Lung (tissue), 16 donors: ENCODE data around the gene ZNF678. TPM values are rescaled to one million over a fixed set of nuclear protein-coding genes. Genes with fewer than 3 reads are reported as not detected.

Source experiments
- ATAC-seq: fragments of 200-7000 bp; cut with Tn5 transposase; one replicate; pipeline ENCODE4 v1.9.1; 2020; ENCODE audit warnings: moderate number of reproducible peaks; ENCODE audit not compliant: insufficient read depth, low FRiP score
- DNase-seq, 3 donors: peaks; one replicate each; pipeline ENCODE4 v3.0.0-alpha.2; 2013 to 2017
- H3K27ac ChIP-seq, 2 donors: one replicate each; pipeline ENCODE4 v1.5.1; 2013; ENCODE audit warnings: mild to moderate bottlenecking in 2 of 2, moderate library complexity in 2 of 2, control low read depth in 1 of 2, inconsistent platforms in 1 of 2, low read depth in 1 of 2, low read length in 1 of 2
- H3K27me3 ChIP-seq, 3 donors: one replicate each; pipeline ENCODE4 v1.5.1; 2013; ENCODE audit warnings: low read length in 2 of 3; ENCODE audit not compliant: control insufficient read depth in 3 of 3, insufficient read depth in 3 of 3
- H3K36me3 ChIP-seq, 4 donors: one replicate each; pipeline ENCODE4 v1.5.1; 2013; ENCODE audit warnings: low read length in 4 of 4, mild to moderate bottlenecking in 1 of 4, moderate library complexity in 1 of 4; ENCODE audit not compliant: control insufficient read depth in 4 of 4, insufficient read depth in 4 of 4
- H3K4me1 ChIP-seq, 5 donors: one replicate each; pipeline ENCODE4 v1.5.1; 2013; ENCODE audit warnings: low read length in 5 of 5, mild to moderate bottlenecking in 2 of 5, moderate library complexity in 1 of 5; ENCODE audit not compliant: control insufficient read depth in 5 of 5, insufficient read depth in 5 of 5
- H3K4me3 ChIP-seq: one replicate; pipeline ENCODE4 v1.5.1; 2013; ENCODE audit warnings: mild to moderate bottlenecking, control low read depth, moderate library complexity
- H3K9ac ChIP-seq, 2 donors: one replicate each; pipeline ENCODE4 v1.5.1; 2013; ENCODE audit warnings: low read length in 2 of 2, control low read depth in 1 of 2; ENCODE audit not compliant: insufficient read depth in 1 of 2
- H3K9me3 ChIP-seq, 4 donors: one replicate each; pipeline ENCODE4 v1.5.1; 2013; ENCODE audit warnings: low read length in 3 of 4, mild to moderate bottlenecking in 1 of 4, moderate library complexity in 1 of 4; ENCODE audit not compliant: control insufficient read depth in 4 of 4, insufficient read depth in 3 of 4
- WGBS, 2 donors: extraction: QIAGEN DNeasy Blood & Tissue Kit; methylation state at CpG; one replicate each; pipeline ENCODE4 v1.1.7; 2013; 5-methylcytosine and 5-hydroxymethylcytosine counted together
- long read RNA-seq, 5 donors: transcript quantifications; one replicate each; lab custom pipeline, GENCODE V29; 2026
- polyA plus RNA-seq, 2 donors: library from polyadenylated mRNA; stranded (reverse); fragments of 200-250 nt; gene quantifications; one replicate each; pipeline ENCODE4 v1.2.1, GENCODE V29; 2013
- total RNA-seq, 2 donors: library from RNA; depleted of rRNA in 1 of 2; stranded (reverse); fragments of >200 nt in 1 of 2; gene quantifications; one replicate each; pipeline ENCODE4 v1.2.1, GENCODE V29; 2014 to 2021
- TF ChIP-seq, protein P1 (sequence below): IDR thresholded peaks from 2 replicates; pipeline ENCODE4 v1.5.1; 2012; ENCODE audit warnings: mild to moderate bottlenecking; ENCODE audit errors: control extremely low read depth, extremely low read depth
- donor health status: control.
- donor health status: control.
- donor health status: Bipolar disorder and iron deficiency.
- donor health status: healthy.
- donor health status: DM: yes; HTN: yes; CAD: no.

Gene ZNF678
- total RNA-seq (10 to 100 TPM in 1 of 2 donors, 1 to 10 TPM in 1; 7.2 to 50.7 TPM), polyA plus RNA-seq (1 to 10 TPM; 1.8 to 2.1 TPM)
- long read RNA-seq, donor 1, full-length matches to known transcripts, result 6 of 6 reads
- long read RNA-seq, donor 1, partial matches to known transcripts, result 0 of 6 reads
- long read RNA-seq, donor 1, other reads (novel, unspliced or antisense), result 0 of 6 reads
- long read RNA-seq, donor 2, full-length matches to known transcripts, result 2 of 2 reads
- long read RNA-seq, donor 2, partial matches to known transcripts, result 0 of 2 reads
- long read RNA-seq, donor 2, other reads (novel, unspliced or antisense), result 0 of 2 reads
- long read RNA-seq, donor 3, full-length matches to known transcripts, result 1 of 6 reads
- long read RNA-seq, donor 3, partial matches to known transcripts, result 5 of 6 reads
- long read RNA-seq, donor 3, other reads (novel, unspliced or antisense), result 0 of 6 reads
- long read RNA-seq, donor 4, result 0 reads
- long read RNA-seq, donor 5, full-length matches to known transcripts, result 2 of 2 reads
- long read RNA-seq, donor 5, partial matches to known transcripts, result 0 of 2 reads
- long read RNA-seq, donor 5, other reads (novel, unspliced or antisense), result 0 of 2 reads

DNA sequence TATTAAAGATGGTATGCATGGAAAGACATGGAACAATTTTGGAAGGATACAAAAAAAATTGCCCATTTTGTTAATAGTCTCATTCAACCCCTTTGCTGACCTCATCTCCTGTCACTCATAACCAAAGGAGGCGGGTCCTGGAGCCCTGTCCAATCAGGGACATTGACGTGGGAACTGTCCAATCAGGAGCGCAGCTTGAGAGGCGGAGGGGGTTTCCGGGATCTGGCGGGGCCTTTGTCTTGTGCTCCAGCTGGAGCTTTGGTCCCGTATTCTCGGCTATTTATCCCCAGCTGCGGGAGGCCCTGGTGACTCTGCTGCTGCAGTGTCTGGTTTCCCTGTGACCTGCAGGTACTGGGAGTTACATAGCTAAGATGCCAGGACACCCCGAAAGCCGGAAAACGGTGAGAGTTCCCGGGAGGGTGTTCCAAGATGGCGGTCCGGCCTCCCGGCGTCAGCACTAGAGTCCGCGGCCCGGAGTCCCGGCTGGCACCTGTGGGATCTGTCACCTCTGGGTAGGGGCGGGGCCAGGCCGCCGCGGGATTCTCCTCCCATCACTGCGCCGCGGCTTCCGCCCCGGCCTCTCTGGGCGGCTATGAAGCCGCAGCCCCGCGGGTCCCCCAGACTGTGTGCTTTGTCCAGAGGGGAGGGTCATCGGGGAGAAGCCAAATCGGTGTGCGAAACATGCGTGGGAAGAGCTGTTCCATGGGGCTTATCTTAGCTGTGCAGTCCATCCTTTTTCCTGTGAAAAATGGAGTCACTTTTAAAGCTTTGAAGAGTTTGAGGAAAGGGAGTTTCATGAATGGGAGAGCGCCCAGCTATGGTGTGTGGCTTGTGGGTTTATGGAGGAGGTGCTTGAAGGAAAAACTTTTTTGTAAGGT, at the start of gene ZNF678:
ZNF678 (plus strand) TSS at position 233 of the 878 bp plus-strand sequence. CDS start 87,436 bp downstream, outside the sequence.
- Histone ChIP-seq H3K9me3 (peaks cover 0 to 14% (median 0%) of the 10 kb centered on the region in 4 donors), H3K4me3 (peak within 1 kb of the TSS; percentile 79), H3K27me3 (peaks cover 5 to 14% (median 11%) of the 10 kb centered on the region in 3 donors), H3K9ac (peak within 1 kb of the TSS; percentile 72 to 96), H3K4me1 (peaks cover 0 to 14% (median 2%) of the 10 kb centered on the region in 5 donors), H3K36me3 (no peaks in the 10 kb centered on the region), H3K27ac (peak within 1 kb of the TSS; percentile 92 to 99)
- WGBS, 2 donors, result 0 to 1% methylated on average over 39 of the region's 39 CpGs
- DNase-seq, result peak; percentile 95 to 97 (median 96)
- TF ChIP-seq, protein P1, sequence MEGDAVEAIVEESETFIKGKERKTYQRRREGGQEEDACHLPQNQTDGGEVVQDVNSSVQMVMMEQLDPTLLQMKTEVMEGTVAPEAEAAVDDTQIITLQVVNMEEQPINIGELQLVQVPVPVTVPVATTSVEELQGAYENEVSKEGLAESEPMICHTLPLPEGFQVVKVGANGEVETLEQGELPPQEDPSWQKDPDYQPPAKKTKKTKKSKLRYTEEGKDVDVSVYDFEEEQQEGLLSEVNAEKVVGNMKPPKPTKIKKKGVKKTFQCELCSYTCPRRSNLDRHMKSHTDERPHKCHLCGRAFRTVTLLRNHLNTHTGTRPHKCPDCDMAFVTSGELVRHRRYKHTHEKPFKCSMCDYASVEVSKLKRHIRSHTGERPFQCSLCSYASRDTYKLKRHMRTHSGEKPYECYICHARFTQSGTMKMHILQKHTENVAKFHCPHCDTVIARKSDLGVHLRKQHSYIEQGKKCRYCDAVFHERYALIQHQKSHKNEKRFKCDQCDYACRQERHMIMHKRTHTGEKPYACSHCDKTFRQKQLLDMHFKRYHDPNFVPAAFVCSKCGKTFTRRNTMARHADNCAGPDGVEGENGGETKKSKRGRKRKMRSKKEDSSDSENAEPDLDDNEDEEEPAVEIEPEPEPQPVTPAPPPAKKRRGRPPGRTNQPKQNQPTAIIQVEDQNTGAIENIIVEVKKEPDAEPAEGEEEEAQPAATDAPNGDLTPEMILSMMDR, result no peak
- peak; percentile 94 for ATAC-seq

DNA sequence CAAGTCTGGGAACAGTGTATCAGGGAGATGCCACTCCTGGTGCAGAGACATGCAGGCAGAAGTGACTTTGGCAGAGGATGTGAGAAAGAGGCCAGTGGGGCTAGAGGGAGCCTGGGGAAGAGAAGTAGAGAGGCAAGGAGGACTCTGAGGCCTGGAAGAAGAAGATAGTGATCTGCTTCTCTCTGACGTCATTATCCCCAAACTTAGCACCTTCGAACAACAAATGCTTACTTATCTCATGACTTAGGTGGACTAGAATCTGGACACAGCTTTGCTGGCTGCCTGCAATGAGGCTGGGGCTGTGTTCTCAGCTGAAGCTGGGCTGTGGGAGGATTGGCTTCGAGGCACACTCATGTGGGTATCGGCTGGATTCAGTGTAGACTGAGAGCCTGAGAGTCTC, 44.5 kb upstream of the ZNF678 start:
- Histone ChIP-seq H3K9me3 (peaks cover 0 to 6% (median 0%) of the 10 kb centered on the region in 4 donors), H3K27me3 (no peaks in the 10 kb centered on the region), H3K36me3 (no peaks in the 10 kb centered on the region), H3K9ac (no peak overlapping the region), H3K27ac (no peak overlapping the region), H3K4me1 (no peaks in the 10 kb centered on the region), H3K4me3 (no peak overlapping the region)
- TF ChIP-seq, protein P1, result no peak
- WGBS, 2 donors, result 82 to 85% methylated on average over 4 of the region's 4 CpGs
- DNase-seq, result no peak
- ATAC-seq, result no peak

DNA sequence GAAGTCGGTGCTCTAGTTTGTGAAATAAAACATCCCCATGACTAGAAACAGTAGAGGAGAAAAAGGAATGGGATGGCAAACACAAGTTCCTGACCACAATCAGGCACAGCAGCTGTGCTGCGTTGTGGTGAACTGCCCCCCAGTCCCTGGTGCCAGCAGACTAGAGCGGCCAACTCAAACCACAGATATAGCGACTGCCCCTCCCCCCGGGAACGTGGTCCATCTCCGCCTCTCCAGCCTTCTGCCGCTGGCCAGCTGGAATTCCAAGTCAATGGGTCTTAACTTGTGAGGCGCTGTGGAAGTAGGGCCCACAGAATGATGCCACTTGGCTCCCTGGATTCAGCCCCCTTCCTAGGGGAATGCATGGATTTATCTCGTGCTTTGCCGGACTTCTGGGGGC, 41.6 kb upstream of the ZNF678 start:
- Histone ChIP-seq H3K4me3 (no peak overlapping the region), H3K9ac (no peak overlapping the region), H3K4me1 (no peaks in the 10 kb centered on the region), H3K27me3 (no peaks in the 10 kb centered on the region), H3K9me3 (peaks cover 0 to 6% (median 0%) of the 10 kb centered on the region in 4 donors), H3K36me3 (no peaks in the 10 kb centered on the region), H3K27ac (no peak overlapping the region)
- DNase-seq (no peak), ATAC-seq (no peak)
- 81 to 82% methylated on average over 11 of the region's 11 CpGs for WGBS, 2 donors
- TF ChIP-seq, protein P1, result no peak
